Measurements from ENCODE around the gene SLC9B1. TPM values are rescaled to one million over a fixed set of nuclear protein-coding genes. Genes with fewer than 3 reads are reported as not detected.

Gene SLC9B1, protein sequence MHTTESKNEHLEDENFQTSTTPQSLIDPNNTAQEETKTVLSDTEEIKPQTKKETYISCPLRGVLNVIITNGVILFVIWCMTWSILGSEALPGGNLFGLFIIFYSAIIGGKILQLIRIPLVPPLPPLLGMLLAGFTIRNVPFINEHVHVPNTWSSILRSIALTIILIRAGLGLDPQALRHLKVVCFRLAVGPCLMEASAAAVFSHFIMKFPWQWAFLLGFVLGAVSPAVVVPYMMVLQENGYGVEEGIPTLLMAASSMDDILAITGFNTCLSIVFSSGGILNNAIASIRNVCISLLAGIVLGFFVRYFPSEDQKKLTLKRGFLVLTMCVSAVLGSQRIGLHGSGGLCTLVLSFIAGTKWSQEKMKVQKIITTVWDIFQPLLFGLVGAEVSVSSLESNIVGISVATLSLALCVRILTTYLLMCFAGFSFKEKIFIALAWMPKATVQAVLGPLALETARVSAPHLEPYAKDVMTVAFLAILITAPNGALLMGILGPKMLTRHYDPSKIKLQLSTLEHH
- total RNA-seq (2014; rRNA removed): 0.13 and 0.52 TPM in 2 replicates
- 0.35 TPM for polyA plus RNA-seq (2012)

DNA sequence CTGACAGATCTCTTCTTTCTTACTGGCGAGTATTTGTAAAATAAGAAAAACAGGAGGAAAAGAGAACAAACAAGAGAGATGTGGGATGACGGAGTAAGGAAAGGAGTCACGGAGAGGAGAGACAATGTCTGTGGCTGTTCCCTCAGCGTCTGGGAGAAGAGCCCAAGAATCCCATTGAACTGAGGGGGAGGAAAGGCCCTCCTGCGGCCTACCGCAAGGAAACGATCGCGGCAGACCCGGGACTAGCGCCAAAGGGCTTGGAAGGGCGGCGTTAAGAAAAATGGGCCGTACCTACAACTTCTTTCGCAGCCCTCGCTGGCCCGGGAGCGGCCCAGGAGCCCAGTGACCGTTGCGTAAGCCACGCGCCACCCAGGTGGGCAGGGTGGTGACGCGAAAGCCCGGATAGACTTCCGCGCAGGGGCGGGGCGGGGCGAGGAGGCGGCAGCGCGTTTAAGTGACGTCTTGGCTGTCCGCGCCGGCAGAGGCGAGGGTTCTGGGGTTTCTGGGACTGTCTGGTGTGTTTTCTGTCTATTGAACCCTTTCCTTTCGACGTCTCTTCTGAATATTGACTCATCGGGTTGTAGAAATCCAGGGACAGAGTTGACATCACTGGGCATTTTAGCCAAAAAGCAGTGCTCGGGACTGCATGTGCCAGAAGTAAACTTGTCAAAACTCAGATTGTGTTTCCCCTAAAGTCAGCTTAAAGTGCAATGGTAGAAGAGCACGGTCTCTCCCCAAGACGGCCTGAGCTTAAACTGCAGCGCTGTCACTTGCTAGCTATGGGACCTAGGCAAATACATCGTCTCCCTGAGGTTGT lies at the start of gene SLC9B1:
Gene SLC9B1, minus strand, starts transcription at position 398 of the 817 bp plus-strand sequence. CDS start 27,994 bp downstream, outside the sequence.
- DNase-seq (ENCODE audit: low read depth): peak; percentile 93

DNA sequence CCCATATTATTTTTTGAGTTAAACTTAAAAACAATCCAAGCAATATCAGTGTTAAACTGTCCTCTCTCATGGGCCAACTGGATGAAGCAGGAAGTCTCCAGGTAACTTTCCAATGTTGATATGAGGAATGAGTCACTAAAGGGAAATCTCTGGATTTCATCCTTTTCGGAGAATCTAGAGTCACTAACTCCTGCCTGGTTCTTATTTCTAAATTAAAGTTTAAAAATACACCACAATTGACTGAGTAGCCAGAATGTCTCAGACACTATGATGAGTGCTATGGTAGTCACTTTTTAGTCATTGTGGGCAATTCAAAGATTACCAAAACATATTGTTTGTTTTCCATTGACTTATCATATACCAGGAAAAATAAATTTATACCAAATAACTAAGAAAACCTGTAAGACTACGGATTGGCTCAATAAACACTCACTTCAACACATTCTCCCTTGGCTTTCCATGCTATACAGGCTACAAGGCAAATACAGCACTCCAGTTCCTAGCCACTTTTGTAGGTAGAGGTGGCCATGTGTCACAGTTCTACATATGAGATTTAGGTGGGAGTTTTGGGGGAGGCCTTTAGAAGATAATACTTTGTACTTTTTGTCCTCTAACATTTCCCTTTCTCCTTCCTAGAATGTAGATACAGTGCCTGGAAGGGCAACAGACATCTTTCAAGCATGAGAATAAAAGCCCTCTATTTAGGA lies 48.5 kb upstream of the SLC9B1 start:
- DNase-seq (ENCODE audit: low read depth): peak; percentile 62

DNA sequence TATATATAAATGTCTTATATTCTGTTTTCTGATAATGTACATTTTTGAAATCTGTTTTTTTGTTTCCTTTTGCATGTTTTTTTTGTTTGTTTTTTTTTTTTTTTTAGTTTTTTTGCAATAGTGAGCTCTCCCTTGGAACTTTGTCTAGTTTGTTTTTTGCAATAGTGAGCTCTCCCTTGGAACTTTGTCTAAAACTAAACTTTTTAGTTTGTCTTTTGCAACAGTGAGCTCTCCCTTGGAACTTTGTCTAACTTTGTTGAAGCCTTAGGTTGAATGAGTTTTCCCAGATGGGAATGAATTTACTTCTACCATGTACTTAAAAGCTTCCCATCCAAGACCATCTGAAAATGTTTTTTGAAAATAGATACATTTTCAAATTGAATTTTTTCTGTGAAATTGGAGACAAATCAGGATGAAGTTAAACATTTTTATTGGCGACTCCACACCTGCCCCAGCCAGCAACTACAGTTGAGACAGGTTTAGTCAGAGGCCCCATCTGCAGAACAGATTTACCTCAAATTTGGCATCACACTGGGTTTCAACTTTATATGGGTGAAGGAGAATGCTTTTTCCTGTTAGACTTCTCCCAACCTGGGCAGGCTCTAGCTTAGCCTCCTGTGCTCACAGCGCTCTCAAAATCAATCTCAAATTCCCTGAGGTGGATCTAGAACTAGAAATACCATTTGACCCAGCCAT lies 41.1 kb upstream of the SLC9B1 start:
- DNase-seq (ENCODE audit: low read depth): no peak

DNA sequence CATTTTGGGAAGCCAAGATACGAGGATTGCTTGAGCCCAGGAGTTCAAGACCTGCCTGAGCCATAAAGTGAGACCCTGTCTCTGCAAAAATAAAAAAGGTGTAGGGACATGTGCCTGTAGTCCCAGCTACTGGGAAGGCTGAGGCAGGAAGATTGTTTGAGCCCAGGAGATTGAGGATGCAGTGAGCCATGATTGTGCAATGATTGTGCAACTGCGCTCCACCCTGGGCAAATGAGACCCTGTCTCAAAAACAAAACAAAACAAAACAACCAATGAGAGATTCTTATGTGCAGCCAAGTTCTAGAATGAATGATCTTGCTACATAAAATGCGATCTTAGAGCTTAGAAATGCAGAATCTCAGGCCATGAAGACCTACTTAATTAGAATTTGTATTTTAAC lies 34.5 kb upstream of the SLC9B1 start:
- DNase-seq (ENCODE audit: low read depth): no peak

DNA sequence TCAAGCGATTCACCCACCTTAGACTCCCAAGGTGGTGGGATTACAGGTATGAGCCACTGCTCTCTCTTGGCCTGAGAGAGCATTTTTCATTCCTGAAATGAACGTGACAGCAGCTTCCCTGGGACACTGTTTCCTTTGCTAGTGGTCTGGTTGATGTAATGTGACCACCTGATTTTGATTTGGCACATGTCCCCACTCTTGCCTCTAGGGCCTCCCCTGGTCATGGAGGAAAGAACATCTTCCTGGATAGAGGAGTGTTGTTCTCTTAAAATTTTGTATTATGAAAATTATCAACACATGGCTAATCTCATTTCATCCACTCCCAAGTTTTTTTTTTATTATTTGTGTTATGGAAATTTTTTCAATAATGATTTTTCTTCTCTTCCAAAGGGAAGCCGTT lies 33.3 kb upstream of the SLC9B1 start:
- no peak for DNase-seq (ENCODE audit: low read depth)

DNA sequence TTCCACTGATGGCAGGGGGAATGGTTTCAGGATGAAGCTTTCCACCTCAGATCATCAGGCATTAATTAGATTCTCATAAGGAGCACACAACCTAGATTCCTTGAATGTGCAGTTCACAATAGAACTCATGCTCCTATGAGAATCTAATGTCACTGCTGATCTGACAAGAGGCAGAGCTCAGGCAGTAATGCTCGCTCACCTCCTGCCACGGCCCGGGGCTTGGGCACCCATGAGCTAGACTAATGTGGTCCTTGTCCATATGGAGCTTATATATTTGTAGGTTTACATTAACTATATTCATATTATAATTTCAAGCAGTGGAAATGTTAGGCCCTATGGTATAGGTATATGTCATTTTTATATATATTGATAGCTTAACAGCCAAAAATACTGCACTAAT lies 32.6 kb upstream of the SLC9B1 start:
- DNase-seq (ENCODE audit: low read depth): no peak

DNA sequence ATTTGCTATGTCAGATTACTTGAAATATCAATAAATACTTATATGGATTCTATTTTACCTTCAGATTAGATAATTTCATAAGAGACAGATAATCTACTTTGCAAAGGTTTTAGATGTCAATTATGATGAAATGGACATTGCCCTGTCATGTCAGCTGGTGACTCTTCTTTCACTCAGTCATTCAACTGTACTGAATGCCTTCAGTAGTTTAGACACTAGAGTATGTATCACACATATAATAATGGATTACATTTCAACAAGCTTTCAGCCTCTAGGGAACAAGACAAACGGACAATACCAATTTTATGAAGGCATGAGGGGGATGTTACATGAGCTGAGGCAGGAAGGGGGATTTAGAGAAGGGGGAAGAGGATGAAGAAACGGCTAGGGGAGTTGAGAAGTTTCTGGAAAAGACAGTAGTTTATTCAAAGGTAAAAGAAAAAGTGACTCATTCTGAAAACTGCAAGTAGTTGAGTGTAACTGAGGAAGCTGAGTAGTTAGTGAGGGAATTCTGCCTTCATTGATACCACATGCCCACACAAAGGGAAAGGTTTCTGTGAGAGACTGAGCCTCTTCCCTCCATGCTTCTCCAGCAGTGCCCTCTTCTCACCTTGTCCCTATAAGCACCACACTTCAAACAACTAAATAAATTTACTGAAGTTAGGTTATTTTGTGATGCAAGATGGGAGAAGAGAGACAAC lies 31.4 kb upstream of the SLC9B1 start:
- DNase-seq (ENCODE audit: low read depth): peak; percentile 10

DNA sequence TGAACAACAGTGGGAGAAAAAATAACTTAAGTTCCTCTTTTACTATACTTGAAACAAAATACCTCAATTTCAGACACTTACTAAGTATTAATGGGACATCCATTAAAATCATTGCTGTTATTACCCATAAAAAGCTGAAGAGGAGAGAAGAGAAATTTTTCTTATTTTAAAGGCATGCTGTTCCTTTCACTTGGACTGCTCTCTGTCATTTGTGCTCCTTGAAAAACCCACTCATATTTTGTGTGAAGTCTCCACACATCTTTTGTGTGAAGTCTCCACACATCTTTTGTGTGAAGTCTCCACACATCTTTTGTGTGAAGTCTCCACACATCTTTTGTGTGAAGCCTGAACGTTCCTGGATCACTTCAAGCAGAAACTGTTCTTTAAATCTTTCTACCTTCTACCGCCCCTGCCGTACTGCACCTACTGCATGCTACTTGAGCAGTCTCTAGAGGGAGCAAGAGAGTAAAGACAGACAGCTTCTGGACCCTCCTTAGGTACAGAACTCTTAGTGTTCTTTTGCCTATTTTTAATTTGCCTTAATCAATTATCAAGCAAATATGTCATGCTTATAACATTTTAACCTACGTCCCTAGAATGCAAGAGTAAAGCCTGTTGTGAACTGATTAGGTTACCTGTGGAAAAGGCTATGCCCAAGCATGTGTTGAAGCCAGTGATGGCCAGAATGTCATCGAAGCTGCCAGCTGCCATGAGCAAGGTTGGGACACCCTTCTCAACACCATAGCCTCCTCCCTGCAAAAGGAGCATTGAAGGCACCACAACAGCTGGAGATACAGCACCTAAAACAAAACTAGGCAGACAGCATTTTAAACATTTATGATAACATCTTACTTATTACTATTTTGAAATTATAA lies 27.1 kb upstream of the SLC9B1 start:
- DNase-seq (ENCODE audit: low read depth): peak; percentile 28

DNA sequence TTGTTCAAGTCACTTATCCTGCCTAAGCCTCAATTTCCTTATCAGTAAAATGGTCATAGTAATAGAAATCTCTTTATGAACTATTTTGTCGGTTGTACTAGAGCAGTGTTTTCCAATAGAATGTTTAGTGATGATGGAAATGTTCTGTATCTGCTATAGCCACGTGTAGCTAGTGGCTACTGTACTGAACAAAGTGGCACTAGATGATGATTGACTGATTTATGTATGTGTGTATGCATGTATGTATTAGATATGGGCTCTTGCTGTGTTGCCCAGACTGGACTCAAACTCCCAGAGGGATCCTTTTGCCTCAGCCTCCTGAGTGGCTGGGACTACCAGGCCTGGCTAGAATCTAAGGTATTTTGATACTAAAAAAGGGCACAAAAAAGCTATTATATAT lies 24.7 kb upstream of the SLC9B1 start:
- no peak for DNase-seq (ENCODE audit: low read depth)

DNA sequence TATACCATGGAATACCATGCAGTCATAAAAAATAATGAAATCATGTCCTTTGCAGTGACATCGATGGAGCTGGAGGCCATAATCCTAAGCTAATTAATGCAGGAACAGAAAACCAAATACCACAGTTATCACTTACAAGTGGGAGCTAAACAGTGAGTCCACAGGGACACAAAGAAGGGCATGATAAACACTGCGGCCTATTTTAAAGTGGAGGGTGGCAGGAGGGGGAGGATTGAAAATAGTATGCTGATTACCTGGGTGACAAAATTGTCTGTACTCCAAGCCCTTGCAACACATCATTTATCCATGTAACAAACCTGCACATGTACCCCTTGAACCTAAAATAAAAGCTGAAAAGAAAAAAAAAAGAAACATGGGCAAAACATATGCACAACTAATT lies 16.7 kb upstream of the SLC9B1 start:
- no peak for DNase-seq (ENCODE audit: low read depth)

DNA sequence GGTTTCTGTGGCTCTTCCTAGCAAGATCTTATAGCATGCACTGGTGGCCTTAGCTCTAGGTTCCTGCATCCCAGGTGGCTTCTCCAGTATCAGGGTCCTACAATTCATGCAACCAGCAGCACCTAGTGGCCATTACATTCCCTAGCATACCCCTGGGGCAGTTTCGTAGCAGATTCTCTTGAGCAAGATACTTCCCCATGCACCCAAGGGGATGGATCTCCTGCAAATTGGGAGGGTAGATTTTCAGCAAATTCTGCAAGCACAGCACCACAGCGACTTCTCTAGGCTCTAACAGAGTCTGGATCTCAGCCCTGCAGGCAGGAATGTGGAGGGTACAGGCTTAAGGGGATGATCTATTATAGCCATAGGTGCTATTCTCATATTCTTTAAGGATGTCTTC lies 13.1 kb upstream of the SLC9B1 start:
- DNase-seq (ENCODE audit: low read depth): no peak

DNA sequence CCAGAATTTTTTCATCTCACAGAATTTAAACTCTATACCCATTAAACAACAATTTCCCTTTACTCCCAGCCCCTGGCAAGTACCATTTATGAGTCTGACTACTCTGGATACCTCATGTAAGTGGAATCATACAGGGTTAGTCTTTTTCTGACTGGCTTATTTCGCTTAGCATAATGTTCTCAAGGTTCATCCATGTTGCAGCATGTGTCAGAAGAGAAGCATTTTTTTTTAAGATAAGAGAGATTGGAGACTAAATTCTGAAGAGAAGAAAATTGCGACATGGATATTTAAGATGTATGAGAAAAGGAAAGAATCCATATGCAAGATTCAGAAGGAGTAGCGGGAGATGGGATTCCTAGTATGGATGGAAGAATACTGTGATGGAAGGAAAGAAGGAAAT lies 11.3 kb upstream of the SLC9B1 start:
- no peak for DNase-seq (ENCODE audit: low read depth)

DNA sequence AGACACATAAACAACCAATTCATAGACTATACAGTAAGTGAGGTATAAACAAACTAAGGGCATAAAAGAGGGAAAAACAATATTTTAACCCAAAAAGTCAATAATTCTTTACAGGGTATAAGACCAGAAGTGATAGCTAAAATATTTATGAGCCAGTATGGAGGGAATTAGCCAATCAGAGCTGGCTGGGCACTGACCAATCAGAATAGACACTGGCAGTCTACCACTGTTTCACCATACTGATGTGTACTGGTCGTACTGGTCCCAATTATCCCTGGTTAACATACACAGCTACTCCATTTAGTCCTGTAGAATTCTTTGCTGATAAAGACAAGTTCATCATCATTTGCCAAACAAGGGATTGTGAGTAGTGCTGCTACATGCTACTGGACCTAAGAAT lies 9.8 kb upstream of the SLC9B1 start:
- DNase-seq (ENCODE audit: low read depth): no peak

DNA sequence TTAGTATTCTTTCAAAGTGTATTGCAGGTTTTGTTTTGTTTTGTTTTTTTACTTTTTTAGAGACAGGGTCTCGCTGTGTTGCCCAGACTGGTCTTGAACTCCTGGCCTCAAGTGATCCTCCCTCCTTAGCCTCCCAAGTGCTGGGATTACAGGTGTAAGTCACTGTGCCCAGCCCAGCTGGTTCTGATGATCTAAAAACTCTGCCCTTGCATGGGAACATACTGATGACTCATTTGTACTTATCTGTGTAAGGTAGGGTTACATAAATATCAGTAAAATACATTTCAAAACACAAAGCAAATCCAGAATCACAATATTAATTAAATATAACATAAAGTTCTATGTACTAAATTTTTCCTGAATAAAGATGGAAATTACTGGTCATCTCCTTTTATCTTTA lies 7.4 kb upstream of the SLC9B1 start:
- DNase-seq (ENCODE audit: low read depth): peak; percentile 20

DNA sequence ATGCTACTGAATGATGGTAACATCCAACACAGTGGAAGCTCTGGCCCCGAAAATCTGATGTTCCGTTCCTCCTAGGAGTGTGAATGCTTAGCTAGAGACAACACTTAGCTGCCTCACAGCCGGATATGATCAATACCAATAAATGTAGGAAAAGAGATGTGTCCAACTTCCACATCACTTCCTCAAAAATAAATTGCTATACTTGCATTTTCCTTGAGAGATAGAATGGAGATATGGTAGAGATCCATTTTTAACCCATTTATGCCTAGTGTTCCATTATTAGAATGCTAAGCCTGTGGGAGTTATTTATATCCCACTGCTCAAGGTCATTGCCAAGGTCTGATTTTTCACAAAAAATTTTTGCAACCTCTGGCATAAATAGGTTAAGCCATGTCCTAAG lies 5.5 kb upstream of the SLC9B1 start:
- no peak for DNase-seq (ENCODE audit: low read depth)

DNA sequence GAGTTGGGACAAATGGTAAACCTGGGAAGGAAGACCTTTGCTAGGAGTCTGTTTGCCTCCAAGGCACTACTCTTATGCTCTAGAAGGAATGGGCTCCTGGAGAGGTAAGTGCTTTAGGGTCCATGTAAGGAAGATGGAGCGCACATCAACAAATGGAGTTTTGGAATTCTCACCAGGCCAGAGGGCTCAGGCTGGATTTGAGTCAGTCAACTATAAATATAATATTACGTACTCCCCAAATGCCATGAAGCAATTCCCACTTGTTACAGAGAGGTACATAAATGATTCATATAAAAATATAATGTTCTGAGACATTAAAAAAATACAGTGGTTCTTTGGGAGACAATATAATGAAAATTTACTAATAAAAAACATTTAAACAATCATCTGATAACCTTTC lies 1.6 kb upstream of the SLC9B1 start:
- DNase-seq (ENCODE audit: low read depth): no peak

DNA sequence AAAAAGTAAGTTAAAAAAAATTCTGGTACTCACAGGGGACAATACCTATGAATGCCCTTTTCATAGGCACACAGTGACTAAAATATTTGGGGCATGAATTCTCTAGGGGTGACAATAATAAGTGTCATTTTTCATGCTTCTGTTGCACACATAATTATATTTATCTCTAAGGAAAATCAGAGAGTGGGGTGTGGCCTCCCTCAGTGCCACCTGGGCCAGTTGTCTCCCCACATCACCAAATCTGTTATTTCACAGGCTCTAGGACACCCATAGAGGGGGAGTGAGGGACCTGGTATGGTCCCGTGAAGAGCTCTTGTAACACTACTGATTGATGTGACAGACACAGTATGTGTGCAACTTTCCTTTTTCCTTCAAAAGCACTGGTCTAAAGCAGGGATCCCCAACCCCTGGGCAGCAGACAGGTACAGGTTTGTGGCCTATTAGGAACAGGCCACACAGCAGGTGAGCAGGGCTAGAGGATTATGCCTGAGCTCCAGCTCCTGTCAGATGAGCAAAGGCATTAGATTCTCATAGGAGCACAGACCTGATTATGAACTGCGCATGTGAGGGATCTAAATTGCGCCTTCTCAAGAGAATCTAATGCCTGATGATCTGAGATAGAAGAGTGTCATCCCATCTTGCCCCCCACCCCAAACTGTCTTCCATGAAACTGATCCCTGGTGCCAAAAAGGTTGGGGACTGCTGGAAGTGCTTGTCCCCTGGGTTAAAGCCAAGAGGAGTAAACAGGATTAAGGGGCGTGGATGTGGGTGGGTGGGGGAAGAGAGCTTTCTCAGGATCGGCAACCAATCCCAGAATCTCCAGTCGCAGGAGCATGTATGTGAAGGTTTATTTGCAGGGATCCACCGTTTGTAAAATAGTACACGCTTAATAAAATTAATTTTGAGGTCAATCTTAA lies 856 bp downstream of the SLC9B1 start:
- no peak for DNase-seq (ENCODE audit: low read depth)

DNA sequence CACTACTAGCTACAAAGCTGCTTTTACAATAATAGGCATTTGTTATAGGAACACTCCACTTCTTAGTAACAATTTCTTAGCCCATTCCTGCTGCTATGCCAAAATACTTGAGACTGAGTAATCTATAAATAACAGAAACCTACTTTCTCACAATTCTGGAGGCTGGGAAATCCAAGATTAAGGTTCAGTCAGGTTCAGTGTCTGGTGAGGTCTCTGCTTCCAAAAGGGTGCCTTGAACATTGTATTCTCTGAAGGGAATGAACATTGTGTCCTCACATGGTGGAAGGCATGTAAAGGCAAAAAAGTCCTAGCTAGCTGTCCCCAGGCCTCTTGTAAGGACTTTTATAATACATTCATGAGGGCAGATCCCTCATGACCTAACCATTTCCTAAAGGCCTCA lies 7.0 kb downstream of the SLC9B1 start:
- no peak for DNase-seq (ENCODE audit: low read depth)

DNA sequence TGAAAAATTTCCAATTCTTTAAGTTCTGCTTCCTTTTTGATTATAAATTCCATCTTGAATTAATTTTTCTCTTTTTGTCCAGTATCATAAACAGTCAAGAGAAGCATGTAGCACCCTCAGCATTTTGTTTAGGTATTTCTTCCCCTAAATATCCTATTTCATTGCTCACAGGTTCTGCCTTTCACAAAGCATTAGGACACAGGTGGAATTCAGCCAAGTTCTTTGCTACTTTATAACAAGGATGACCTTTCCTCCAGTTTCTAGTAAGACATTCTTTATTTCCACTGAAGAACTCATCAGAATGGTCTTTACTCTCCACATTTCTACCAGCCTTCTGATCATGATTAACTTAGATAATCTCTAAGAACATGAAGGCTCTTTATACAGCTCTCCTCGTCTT lies 7.4 kb downstream of the SLC9B1 start:
- DNase-seq (ENCODE audit: low read depth): no peak
